Vagina (tissue), 2 donors: ENCODE data around the gene CS. TPM values are rescaled to one million over a fixed set of nuclear protein-coding genes. Genes with fewer than 3 reads are reported as not detected.
"Not testable (repeated sequence)": the region's sequence is repeated elsewhere in the genome, so short reads cannot be mapped to it uniquely, and the experiment has no call there.

Source experiments
- DNase-seq, 2 donors: peaks; one replicate each; pipeline ENCODE4 v3.0.0-alpha.2; 2017; ENCODE audit errors: extremely low spot score in 2 of 2
- H3K27ac ChIP-seq: fragments of 200-600 bp; sonication (generic); one replicate; pipeline ENCODE4 v1.5.1; 2019
- H3K27me3 ChIP-seq: fragments of 200-600 bp; sonication (generic); one replicate; pipeline ENCODE4 v1.5.1; 2019
- H3K36me3 ChIP-seq, 2 donors: fragments of 200-600 bp; sonication (generic); one replicate each; pipeline ENCODE4 v1.5.1; 2017 to 2019
- H3K4me1 ChIP-seq: fragments of 200-600 bp; sonication (generic); one replicate; pipeline ENCODE4 v1.5.1; 2019
- H3K4me3 ChIP-seq, 2 donors: fragments of 200-600 bp; sonication (generic); 1 replicate in 1 of 2; 2 replicates in 1 of 2; pipeline ENCODE4 v1.5.1; 2016 to 2019
- H3K9me3 ChIP-seq: fragments of 200-600 bp; sonication (generic); one replicate; pipeline ENCODE4 v1.5.1; 2019
- POLR2A ChIP-seq, 2 donors: fragments of 450-650 bp; IDR thresholded peaks; one replicate each; pipeline ENCODE4 v1.6.1; 2017; ENCODE audit warnings: antibody characterized with exemption in 2 of 2, mild to moderate bottlenecking in 2 of 2, moderate library complexity in 2 of 2
- POLR2AphosphoS5 ChIP-seq, 2 donors: sonication (generic); formaldehyde crosslinking; IDR thresholded peaks; one replicate each; pipeline ENCODE4 v1.9.0; 2017; ENCODE audit warnings: antibody characterized with exemption in 2 of 2, mild to moderate bottlenecking in 2 of 2, low read depth in 1 of 2; ENCODE audit not compliant: insufficient read depth in 1 of 2
- intact Hi-C: fragments of 100-400 bp; cut with DNase I; formaldehyde crosslinking; loops from one replicate; pipeline ENCODE4 v1.15.1; 2023
- total RNA-seq: library from RNA; depleted of rRNA; stranded (reverse); fragments of >200 nt; gene quantifications from one replicate; pipeline ENCODE4 v1.2.3, GENCODE V29; 2016
- TF ChIP-seq, protein P1 (sequence below), 3 experiments: fragments of 450-650 bp in 2 of 3; fragments of 200-600 bp in 1 of 3; sonication (generic) in 1 of 3; IDR thresholded peaks; one replicate each; pipeline ENCODE4 v1.5.1; 2017 to 2019; ENCODE audit warnings: antibody characterized with exemption in 3 of 3, mild to moderate bottlenecking in 2 of 3, moderate library complexity in 2 of 3

Gene CS
- total RNA-seq, 1 donor from 2014 or later: 140 TPM

DNA sequence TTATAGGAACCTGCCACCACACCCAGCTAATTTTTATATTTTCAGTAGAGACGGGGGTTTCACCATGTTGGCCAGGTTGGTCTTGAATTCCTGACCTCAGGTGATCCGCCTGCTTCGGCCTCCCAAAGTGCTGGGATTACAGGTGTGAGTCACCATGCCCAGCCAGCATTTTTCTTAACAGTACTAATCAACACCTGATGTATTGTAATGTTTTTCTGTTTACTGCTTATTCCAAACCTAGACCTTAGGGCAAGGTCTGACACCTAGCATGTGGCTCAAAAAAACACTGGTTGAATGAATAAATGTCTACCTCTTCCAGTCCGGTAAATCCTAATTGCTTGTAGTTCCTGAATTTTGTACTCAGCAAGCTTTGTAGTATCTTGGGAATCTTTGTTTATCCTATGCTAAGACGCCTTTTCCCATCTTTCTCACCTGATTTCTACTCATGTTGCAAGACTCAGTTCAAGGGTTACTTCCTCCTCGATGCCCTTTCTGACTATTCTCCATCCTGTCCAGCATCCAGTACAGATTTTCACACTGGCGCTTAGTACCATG, 30.9 kb upstream of the CS start:
- Histone ChIP-seq H3K4me1 (peaks cover 18% of the 10 kb centered on the region), H3K36me3 (peaks cover 0 to 23% of the 10 kb centered on the region in 2 donors), H3K9me3 (no peaks in the 10 kb centered on the region), H3K27ac (no peak overlapping the region), H3K4me3 (no peak overlapping the region), H3K27me3 (no peaks in the 10 kb centered on the region)
- TF ChIP-seq POLR2AphosphoS5 (IDR thresholded peaks at IDR 0.05; ENCODE audit: insufficient read depth in 1 of 2, low read depth in 1 of 2): no peak
- TF ChIP-seq, protein P1, sequence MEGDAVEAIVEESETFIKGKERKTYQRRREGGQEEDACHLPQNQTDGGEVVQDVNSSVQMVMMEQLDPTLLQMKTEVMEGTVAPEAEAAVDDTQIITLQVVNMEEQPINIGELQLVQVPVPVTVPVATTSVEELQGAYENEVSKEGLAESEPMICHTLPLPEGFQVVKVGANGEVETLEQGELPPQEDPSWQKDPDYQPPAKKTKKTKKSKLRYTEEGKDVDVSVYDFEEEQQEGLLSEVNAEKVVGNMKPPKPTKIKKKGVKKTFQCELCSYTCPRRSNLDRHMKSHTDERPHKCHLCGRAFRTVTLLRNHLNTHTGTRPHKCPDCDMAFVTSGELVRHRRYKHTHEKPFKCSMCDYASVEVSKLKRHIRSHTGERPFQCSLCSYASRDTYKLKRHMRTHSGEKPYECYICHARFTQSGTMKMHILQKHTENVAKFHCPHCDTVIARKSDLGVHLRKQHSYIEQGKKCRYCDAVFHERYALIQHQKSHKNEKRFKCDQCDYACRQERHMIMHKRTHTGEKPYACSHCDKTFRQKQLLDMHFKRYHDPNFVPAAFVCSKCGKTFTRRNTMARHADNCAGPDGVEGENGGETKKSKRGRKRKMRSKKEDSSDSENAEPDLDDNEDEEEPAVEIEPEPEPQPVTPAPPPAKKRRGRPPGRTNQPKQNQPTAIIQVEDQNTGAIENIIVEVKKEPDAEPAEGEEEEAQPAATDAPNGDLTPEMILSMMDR (IDR thresholded peaks at IDR 0.05): no peak
- no peak for TF ChIP-seq POLR2A (IDR thresholded peaks at IDR 0.05)
- DNase-seq: no peak
- intact Hi-C loops: no loop called here

GRCh38 chr12:56326533-56326932, 26.4 kb upstream of the CS start:
- Histone ChIP-seq H3K27me3 (no peaks in the 10 kb centered on the region), H3K4me1 (no peaks in the 10 kb centered on the region), H3K4me3 (no peak overlapping the region), H3K36me3 (peaks cover 0 to 66% of the 10 kb centered on the region in 2 donors), H3K9me3 (no peaks in the 10 kb centered on the region), H3K27ac (no peak overlapping the region)
- intact Hi-C loops: no loop called here
- no peak for DNase-seq
- TF ChIP-seq POLR2A (IDR thresholded peaks at IDR 0.05) (no peak), POLR2AphosphoS5 (IDR thresholded peaks at IDR 0.05; ENCODE audit: insufficient read depth in 1 of 2, low read depth in 1 of 2) (no peak)
- TF ChIP-seq, protein P1 (IDR thresholded peaks at IDR 0.05): no peak

GRCh38 chr12:56326126-56326525, 26.0 kb upstream of the CS start:
- no peaks in the 10 kb centered on the region for H3K9me3 ChIP-seq
- H3K36me3 ChIP-seq: peaks cover 0 to 68% of the 10 kb centered on the region in 2 donors
- H3K4me3 ChIP-seq: no peak overlapping the region
- DNase-seq: no peak
- TF ChIP-seq POLR2A (IDR thresholded peaks at IDR 0.05): no peak
- intact Hi-C loops: no loop called here
- no peaks in the 10 kb centered on the region for H3K4me1 ChIP-seq
- H3K27ac ChIP-seq: no peak overlapping the region
- no peaks in the 10 kb centered on the region for H3K27me3 ChIP-seq

- Histone ChIP-seq H3K4me1 (no peaks in the 10 kb centered on the region), H3K27me3 (no peaks in the 10 kb centered on the region), H3K4me3 (no peak overlapping the region), H3K27ac (no peak overlapping the region), H3K9me3 (no peaks in the 10 kb centered on the region), H3K36me3 (peaks cover 0 to 73% of the 10 kb centered on the region in 2 donors)
- intact Hi-C loops: no loop called here
- TF ChIP-seq, protein P1 (IDR thresholded peaks at IDR 0.05): no peak
- no peak for TF ChIP-seq POLR2AphosphoS5 (IDR thresholded peaks at IDR 0.05; ENCODE audit: insufficient read depth in 1 of 2, low read depth in 1 of 2)
- TF ChIP-seq POLR2A (IDR thresholded peaks at IDR 0.05): no peak
- DNase-seq: no peak
Measured at GRCh38 chr12:56324206-56324605, 24.1 kb upstream of the CS start.

GRCh38 chr12:56321610-56322009, 21.5 kb upstream of the CS start:
- H3K9me3 ChIP-seq, DNase-seq, H3K4me1 ChIP-seq, intact Hi-C loops, H3K27ac ChIP-seq, H3K4me3 ChIP-seq, H3K27me3 ChIP-seq: not testable (repeated sequence)
- H3K36me3 ChIP-seq: peaks cover 0 to 62% of the 10 kb centered on the region in 2 donors

DNA sequence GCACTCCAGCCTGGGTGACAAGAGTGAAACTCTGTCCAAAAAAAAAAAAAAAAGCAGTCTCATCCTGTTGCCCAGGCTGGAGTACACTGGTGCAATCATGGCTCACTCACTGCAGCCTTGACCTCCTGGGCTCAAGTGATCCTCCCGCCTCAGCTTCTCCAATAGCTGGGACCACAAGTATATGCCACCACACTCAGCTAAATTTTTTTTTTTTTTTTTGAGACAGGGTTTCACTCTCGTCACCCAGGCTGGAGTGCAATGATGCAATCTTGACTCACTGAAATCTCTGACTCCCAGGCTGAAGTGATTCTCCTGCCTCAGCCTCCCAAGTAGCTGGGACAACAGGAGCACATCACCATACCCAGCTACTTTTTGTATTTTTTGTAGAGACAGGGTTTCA, 20.9 kb upstream of the CS start:
- no peak overlapping the region for H3K27ac ChIP-seq
- no peak for DNase-seq
- H3K36me3 ChIP-seq: peaks cover 0 to 56% of the 10 kb centered on the region in 2 donors
- intact Hi-C loops: no loop called here
- no peaks in the 10 kb centered on the region for H3K4me1 ChIP-seq
- no peak for TF ChIP-seq POLR2A (IDR thresholded peaks at IDR 0.05)
- no peaks in the 10 kb centered on the region for H3K27me3 ChIP-seq
- H3K9me3 ChIP-seq: no peaks in the 10 kb centered on the region
- H3K4me3 ChIP-seq: no peak overlapping the region
